HG03103 (cell line): ENCODE measurements around the gene SAP30BP.

Experiments used
- ATAC-seq: cut with Tn5 transposase; IDR thresholded peaks from one replicate; pipeline ENCODE4 v1.9.1; 2021; ENCODE audit warnings: low read depth; ENCODE audit not compliant: unreplicated experiment

Gene SAP30BP

DNA sequence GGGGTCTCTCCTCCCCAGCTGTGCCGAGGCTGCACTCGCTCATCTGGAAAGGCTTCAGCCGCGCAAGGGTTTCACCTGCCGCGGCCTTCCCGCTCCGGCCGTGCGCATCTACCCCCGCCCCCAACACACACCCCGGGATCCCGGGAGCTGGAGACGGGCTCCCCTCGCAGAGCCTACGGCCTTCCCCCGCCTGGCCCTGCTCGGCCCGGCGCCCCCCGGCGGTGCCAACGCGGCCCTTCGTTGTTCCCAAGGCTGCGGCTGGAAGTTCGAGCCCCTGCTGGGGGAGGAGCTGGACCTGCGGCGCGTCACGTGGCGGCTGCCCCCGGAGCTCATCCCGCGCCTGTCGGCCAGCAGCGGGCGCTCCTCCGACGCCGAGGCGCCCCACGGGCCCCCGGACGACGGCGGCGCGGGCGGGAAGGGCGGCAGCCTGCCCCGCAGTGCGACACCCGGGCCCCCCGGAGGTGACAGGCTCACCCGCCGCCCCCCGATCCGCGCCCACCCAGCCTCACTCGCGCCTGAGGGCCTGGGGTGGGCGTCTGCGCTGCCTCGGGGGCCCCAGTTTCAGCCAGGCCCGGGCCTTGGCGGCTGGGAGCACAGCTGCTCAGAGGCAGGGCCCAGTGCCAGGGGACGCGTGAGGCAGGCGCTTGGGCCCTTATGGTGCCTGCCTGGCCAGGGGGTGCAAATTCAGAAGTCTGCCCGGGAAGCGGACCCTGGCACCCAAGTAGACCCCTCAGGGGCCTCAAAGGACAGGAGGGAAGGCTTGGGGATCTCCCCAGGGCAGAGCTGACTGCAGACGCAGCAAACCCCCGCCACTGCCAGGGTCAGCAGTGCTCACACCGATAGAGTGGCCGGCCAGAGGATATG is 86.6 kb downstream of the SAP30BP start:
- peak; percentile 58 for ATAC-seq

DNA sequence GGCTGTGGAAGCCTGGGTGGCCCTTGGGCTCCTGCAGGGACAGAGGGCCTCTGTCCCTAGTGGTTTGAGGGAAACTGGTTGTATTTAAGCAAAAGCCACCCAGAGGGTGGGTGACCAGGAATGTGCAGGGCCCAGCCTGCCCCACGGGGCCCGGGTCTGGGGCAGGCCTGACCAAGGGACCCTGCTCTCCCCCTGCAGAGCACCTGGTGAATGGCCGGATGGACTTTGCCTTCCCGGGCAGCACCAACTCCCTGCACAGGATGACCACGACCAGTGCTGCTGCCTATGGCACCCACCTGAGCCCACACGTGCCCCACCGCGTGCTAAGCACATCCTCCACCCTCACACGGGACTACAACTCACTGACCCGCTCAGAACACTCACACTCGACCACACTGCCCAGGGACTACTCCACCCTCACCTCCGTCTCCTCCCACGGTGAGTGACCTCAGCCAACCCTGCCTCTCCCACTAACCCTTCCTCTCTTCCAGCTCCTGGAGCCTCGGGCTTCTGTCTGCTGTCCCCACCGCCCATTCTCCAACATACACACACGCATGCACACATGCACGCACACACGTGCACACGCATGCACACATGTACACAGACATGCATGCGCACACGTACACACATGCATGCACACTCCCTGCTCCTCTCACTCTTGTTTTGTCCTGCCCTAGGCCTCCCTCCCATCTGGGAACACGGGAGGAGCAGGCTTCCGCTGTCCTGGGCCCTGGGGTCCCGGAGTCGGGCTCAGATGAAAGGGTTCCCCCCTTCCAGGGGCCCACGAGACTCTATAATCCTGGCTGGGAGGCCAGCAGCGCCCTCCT is 87.5 kb downstream of the SAP30BP start:
- no peak for ATAC-seq

DNA sequence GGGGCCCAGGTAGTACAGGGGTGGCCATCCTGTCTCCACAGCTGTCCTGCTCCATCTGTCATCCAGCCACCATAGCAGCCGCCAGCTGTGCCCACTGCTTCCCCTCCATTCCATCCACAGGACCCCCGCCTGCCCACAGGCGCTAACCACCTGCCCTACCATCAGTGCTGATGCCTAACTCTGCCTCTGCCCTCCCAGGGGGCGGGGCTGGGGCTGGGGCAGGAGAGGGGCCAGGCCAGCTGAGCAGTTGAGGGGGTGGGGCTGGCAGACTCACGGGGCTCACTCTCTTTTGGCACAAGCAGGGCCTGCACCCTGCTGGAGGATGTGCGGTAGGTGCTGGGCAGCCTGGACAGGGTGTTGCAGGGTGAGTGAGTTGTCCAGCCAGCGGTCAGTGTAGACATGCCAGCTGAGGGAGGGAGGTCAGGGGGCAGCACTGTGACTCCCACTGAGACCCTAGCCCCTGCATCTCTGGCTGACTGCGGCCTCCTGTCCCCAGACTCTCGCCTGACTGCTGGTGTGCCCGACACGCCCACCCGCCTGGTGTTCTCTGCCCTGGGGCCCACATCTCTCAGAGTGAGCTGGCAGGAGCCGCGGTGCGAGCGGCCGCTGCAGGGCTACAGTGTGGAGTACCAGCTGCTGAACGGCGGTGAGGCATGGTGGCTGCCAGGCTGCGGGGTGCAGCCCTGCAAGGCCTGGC is 88.2 kb downstream of the SAP30BP start:
- ATAC-seq, result no peak

DNA sequence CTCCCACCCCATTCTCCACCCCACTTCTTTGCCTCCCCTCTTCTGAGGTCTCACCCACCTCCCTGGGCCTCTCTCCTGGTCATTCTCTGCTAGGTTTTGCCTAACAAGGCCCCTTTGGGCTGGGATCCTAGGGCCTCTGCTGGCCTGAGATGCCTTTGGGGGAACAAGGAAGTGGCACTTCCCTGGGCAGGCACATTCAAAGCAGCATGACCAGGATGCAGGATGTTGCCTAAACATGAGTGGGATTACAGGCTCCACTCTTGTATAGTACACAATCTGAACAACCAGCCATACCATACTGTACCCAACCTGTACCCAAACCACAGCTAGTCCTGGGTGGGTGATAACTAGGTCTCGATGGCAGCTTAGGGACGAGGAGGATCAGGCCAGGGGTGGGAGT is 88.9 kb downstream of the SAP30BP start:
- ATAC-seq, result no peak

DNA sequence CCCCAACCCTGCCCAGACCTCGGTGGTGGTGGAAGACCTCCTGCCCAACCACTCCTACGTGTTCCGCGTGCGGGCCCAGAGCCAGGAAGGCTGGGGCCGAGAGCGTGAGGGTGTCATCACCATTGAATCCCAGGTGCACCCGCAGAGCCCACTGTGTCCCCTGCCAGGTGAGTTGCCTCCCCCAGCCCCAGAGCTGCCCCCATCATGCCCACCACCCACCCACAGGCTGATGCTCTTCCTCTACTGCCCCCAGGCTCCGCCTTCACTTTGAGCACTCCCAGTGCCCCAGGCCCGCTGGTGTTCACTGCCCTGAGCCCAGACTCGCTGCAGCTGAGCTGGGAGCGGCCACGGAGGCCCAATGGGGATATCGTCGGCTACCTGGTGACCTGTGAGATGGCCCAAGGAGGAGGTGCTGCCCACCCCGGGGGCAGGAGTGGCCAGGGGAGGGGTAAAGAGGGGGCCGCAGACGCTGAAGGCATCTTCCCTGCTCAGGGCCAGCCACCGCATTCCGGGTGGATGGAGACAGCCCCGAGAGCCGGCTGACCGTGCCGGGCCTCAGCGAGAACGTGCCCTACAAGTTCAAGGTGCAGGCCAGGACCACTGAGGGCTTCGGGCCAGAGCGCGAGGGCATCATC is 89.4 kb downstream of the SAP30BP start:
- ATAC-seq, result no peak

DNA sequence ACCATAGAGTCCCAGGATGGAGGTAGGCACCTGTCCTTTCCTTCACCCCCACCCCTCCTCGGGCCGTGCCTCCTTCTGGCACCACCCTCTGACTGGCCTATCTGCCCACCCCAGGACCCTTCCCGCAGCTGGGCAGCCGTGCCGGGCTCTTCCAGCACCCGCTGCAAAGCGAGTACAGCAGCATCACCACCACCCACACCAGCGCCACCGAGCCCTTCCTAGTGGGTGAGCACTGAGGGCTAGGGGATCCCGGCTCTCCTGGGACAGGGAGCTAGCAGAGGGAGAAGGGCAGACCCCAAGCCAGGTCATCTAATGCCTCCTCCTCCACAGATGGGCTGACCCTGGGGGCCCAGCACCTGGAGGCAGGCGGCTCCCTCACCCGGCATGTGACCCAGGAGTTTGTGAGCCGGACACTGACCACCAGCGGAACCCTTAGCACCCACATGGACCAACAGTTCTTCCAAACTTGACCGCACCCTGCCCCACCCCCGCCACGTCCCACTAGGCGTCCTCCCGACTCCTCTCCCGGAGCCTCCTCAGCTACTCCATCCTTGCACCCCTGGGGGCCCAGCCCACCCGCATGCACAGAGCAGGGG is 90.0 kb downstream of the SAP30BP start:
- no peak for ATAC-seq
